Right forelimb (tissue), 1 donor: ENCODE measurements around the gene TGFBR3L.

Experiments used
- DNase-seq: peaks from one replicate; pipeline ENCODE4 v3.0.0-alpha.2; 2018

Gene TGFBR3L

GRCh38 chr19:7904074-7905020, 10.3 kb upstream of the TGFBR3L start:
- DNase-seq = no peak

GRCh38 chr19:7905268-7905667, 9.4 kb upstream of the TGFBR3L start:
- DNase-seq = no peak

GRCh38 chr19:7905859-7906258, 8.8 kb upstream of the TGFBR3L start:
- DNase-seq = no peak

- no peak for DNase-seq
Measured at GRCh38 chr19:7907122-7907521, 7.5 kb upstream of the TGFBR3L start.

GRCh38 chr19:7907544-7907943, 7.1 kb upstream of the TGFBR3L start:
- no peak for DNase-seq

- no peak for DNase-seq
Measured at GRCh38 chr19:7908078-7908699, 6.4 kb upstream of the TGFBR3L start.

- no peak for DNase-seq
Measured at GRCh38 chr19:7908742-7909461, 5.7 kb upstream of the TGFBR3L start.

GRCh38 chr19:7909471-7910067, 5.1 kb upstream of the TGFBR3L start:
- DNase-seq = no peak

GRCh38 chr19:7910321-7911161, 4.1 kb upstream of the TGFBR3L start:
- no peak for DNase-seq

GRCh38 chr19:7911508-7912143, 3.0 kb upstream of the TGFBR3L start:
- no peak for DNase-seq

- no peak for DNase-seq
Measured at GRCh38 chr19:7912144-7912696, 2.4 kb upstream of the TGFBR3L start.

- DNase-seq = no peak
Measured at GRCh38 chr19:7912697-7913564, 1.7 kb upstream of the TGFBR3L start.

GRCh38 chr19:7913652-7914051, 978 bp upstream of the TGFBR3L start:
- DNase-seq = no peak

- no peak for DNase-seq
Measured at GRCh38 chr19:7914099-7914498, 531 bp upstream of the TGFBR3L start.

GRCh38 chr19:7915250-7916102, 846 bp downstream of the TGFBR3L start:
- DNase-seq = no peak

- DNase-seq = no peak
Measured at GRCh38 chr19:7916103-7916954, 1.7 kb downstream of the TGFBR3L start.

GRCh38 chr19:7916955-7917266, 2.3 kb downstream of the TGFBR3L start:
- DNase-seq = no peak

GRCh38 chr19:7917267-7918061, 2.8 kb downstream of the TGFBR3L start:
- DNase-seq = no peak
